Putamen (tissue), 1 donor: ENCODE results near the gene GGA1.

Source experiments
- DNase-seq: peaks from one replicate; pipeline ENCODE4 v3.0.0-alpha.2; 2016; ENCODE audit warnings: low spot score

GGA1 gene

GRCh38 chr22:37608477-37609239, at the start of gene GGA1:
Gene GGA1, plus strand, starts transcription at chr22:37608834. Its CDS starts 27 bp downstream, at chr22:37608861.
- peak; percentile 97 for DNase-seq

- DNase-seq = no peak
Measured at GRCh38 chr22:37559521-37559900, 49.1 kb upstream of the GGA1 start.

DNA sequence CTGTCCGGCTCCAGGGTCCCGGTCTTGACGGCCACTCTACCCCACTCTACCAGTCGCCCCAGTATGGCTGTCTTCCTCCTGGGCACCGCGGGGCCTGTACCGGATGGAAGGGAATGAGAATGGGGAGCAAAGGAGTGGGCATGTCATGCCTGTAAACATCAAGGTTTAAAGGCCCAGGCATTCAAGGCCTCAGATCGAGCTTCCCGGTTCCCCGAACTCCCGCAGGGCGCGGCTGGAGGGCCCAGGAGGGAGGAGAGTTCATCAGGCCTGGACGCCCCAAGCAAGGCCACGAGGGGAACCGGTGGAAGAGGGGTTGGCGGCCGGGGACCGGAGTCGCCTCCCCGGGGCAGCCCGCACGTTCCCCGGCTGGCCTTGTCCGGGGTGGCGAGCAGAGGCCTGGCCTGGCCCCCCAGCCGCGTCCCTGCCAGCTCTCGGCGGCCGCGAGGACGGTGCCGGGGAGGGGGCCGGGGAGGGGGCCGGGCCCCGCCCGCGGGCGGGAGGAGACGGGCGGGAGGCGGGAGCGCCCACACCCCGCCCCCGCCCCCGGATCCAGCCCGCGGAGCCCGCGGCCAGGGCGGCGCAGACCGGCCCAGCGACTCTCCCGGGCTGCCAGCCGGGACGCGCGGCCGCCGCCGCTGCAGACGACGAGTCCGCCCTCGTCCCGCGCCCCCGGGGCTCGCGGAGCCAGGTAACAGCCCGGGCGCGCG, 48.6 kb upstream of the GGA1 start, which contains the start of gene CDC42EP1:
Gene CDC42EP1 (plus strand): TSS at position 580 of the 707 bp plus-strand sequence. CDS start 5,870 bp downstream, outside the sequence.
- peak; percentile 86 for DNase-seq

GRCh38 chr22:37560608-37561211, 47.9 kb upstream of the GGA1 start:
- no peak for DNase-seq

- peak; percentile 86 for DNase-seq
Measured at GRCh38 chr22:37561212-37562048, 47.2 kb upstream of the GGA1 start.

DNA sequence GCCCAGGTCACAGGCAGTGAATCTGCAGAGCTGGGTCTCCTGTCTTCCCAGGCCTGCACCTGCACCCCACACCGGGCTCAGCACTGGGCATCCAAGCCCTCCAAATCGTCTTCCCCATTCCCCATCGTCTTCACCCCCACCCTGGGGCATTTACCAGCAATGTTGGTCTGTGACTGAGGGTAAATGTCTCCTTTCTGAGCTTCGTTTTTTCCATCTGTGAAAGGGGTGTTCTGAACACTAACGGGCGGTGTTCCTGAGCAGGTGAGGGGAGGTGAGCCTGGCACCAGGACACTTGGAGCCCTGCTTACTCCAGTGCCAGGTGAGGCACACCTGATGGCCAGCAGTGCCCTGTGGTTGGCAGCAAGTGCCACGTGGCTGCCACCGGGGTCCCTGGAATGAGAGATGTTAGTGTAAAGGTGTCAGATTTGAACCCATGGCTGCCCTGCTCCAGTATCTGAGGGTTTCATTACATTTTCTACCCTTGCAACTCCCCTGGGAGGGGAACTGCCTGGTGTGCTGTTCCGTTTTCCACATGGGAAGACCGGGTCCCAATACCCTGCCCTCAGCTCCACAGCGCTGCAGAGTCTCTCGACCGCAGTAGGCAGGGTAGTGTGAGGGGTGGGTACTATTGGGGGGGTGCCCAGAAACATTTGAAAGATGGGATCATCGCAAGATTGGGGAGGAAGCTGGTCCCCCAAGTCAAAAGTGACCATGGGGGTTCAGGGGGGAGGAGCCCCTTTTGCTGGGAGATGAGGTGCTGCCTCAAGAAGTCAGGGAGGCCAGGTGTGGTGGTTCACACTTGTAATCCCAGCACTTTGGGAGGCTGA, 46.4 kb upstream of the GGA1 start:
- no peak for DNase-seq

DNA sequence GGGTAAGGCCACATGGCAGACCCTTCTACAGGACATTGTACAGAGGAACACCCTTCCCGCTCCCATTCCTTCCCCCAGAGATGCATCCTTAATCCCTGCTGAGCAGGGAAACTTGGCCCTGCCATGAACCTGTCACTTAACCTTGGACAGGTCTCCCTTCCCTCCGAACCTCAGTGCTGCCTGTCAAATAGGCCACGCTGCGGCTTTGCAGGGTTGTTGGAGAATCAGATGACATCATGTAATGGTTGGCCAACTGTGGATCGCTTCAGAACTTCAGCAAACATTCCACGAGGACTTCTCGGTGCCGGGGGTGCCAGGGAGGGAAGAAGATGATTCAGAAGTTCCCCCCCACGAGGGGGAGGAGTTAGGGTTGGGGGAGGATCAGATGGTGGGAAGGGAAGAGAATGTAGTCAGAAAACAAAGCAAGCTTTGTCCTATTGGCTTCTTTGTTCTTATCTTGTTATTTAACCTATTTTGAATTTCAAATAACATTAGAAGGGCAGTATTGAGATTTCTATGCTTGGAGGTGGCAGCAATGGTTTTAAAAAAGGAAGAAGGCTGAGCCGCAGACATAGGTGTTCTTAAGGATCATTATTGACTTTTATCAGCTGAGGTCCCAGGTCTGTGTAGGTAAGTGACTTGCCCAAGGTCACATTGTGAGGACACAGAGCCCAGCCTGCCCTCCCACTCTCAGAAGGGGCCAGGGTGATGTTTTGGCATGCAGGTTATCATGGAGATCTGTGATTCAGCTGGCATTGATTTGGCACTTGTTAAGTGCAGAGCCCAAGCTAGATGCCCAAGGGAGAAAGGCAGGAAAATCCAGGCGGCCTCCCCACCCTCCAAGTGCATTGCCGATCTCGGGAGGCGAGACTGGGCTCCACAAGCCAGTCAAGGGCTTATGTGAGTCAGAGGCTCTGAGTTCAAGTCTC, 45.2 kb upstream of the GGA1 start:
- DNase-seq = peak; percentile 97

- no peak for DNase-seq
Measured at GRCh38 chr22:37564111-37564711, 44.4 kb upstream of the GGA1 start.

DNA sequence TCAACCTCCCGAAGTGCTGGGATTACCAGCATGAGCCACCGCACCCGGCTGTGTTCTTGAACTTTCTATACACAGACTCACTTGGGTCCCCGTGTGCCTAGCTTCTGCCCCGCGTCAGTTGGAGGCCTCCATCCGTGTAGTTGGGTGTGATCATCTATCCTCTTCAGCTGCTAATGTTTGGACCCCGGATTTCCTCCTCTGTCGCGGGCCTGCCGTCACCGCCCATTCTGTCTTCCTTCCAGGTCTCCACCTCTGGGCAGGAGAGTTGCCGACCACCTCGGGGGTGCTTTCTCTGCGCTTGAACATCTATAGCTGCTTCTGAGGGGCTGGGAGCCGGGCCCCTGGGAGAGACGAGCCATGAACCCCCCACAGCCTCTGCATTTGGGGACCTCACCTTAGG, 42.8 kb upstream of the GGA1 start:
- DNase-seq = no peak

DNA sequence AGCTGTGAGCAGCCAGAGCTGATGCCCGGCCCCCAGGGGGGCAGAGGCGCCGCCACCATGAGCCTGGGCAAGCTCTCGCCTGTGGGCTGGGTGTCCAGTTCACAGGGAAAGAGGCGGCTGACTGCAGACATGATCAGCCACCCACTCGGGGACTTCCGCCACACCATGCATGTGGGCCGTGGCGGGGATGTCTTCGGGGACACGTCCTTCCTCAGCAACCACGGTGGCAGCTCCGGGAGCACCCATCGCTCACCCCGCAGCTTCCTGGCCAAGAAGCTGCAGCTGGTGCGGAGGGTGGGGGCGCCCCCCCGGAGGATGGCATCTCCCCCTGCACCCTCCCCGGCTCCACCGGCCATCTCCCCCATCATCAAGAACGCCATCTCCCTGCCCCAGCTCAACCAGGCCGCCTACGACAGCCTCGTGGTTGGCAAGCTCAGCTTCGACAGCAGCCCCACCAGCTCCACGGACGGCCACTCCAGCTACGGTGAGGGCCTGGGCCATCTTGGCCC, 42.3 kb upstream of the GGA1 start:
- no peak for DNase-seq

DNA sequence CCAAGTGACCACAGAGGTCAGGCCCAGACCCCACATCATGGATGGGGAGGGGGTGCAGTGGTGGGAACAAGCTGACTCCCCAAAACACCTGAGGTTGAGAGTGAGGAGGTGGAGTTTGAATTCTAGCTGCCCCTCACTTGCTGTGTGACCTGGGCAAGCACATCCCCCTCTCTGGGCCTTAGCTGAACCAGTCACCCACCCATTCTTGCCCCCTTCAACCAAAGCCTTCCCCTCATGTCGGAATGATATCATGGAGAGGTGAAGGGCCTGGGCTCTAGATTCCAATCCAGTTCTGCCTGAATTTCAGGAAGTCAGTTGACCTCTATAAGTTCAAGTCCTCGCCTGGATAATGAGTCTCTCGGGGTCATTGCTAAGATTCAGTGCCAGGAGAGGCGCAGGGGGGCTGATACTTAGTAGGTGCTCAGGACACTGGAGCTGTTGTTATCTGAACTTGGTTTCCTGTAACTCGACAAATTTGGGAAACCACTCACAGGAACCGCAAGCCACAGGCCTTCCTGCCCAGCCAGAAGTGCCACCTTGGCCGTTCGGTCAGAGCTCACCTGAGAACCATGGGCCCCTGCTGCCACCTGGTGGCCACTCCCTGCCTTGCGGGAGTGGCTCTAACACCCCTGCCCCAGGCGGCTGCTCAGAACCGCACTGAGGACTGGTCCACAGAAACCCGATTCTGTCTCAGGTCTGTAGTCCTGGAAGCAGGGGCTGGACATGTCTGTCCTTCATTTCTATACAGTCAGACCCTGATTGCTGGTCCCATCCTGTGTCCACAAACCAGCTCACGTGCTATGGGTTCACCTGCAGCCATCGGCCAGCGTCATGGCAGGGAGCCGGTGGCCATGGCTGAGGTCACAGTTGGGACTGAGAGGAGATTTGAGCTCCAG, 41.5 kb upstream of the GGA1 start:
- DNase-seq = no peak

DNA sequence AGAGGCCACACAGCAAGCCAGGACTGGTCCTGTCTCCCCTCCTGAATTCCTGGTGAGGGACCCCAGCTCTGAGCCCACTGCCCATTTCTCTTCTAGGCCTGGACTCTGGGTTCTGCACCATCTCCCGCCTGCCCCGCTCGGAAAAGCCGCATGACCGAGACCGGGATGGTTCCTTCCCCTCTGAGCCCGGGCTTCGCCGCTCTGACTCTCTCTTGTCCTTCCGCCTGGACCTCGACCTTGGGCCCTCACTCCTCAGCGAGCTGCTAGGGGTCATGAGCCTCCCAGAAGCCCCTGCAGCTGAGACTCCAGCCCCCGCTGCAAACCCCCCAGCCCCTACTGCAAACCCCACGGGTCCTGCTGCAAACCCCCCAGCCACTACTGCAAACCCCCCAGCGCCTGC, 40.6 kb upstream of the GGA1 start:
- DNase-seq = no peak

DNA sequence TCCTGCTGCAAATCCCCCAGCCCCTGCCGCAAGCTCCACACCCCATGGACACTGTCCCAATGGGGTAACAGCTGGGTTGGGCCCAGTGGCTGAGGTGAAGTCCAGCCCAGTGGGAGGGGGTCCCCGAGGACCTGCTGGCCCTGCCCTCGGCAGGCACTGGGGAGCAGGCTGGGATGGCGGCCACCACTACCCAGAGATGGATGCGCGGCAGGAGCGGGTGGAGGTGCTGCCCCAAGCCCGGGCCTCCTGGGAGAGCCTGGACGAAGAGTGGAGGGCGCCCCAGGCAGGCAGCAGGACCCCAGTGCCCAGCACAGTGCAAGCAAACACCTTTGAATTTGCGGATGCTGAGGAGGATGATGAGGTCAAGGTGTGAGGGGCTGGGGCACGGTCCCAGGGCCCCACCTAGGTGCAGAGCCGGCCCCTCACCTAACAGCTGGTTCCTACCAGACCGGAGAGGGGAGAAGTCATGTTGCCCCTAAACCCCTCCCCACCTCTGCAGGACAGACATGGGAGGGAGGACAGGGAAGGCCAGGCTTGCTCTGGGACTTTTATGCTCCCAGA, 40.1 kb upstream of the GGA1 start:
- DNase-seq = no peak

DNA sequence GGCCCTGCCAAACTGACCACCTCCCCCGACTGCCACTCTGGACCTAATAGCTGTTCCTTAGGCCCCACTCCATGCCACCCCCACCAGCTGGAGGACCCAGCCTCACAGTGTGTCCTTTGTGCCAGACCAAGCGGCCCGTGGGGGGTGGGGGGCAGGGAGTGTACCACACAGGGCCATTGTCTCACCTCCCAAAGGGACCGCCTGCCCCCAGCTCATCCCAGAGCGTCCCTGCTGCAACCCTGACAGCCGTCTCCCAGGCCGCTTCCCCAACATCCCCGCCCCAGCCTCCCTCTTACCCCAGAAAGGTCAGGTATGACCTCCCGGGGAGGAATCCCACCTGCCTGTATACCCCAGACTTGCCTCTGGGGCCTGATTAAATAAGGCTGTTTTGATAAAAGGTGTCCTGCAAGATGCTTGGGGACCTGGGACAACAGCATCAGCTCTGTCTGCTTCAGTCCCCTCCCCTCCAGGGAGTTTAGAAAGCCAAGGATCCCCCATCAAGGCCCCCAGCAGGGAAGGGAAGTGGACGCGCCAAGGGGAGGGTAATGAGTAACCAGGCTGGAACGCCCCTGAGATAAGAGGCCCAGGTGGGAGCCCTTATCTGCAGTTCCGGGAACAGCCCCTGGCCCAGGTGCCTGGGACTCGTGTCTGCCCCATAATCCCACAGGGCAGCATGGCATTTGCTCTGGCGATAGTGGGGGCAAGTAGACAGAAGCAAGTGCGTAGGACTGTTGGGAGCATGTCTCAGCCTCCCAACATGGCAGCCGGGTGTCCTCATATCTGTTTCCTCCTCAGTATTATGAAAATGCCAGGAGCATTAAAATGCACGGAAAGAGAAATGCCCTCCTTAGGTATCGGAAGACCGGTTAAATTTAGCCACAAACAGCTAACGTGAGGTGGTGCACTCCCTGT, 39.4 kb upstream of the GGA1 start:
- peak; percentile 91 for DNase-seq

- no peak for DNase-seq
Measured at GRCh38 chr22:37569921-37570660, 38.5 kb upstream of the GGA1 start.

GRCh38 chr22:37570661-37570976, 38.0 kb upstream of the GGA1 start:
- DNase-seq = no peak
